Measurements from ENCODE around the gene CASTOR2. TPM values are rescaled to one million over a fixed set of nuclear protein-coding genes. Genes with fewer than 3 reads are reported as not detected.
"Not testable (repeated sequence)": the region's sequence is repeated elsewhere in the genome, so short reads cannot be mapped to it uniquely, and the experiment has no call there.

Gene CASTOR2
- total RNA-seq = 10 to 100 TPM in 3 of 4 donors, 1 to 10 TPM in 1; 3.7 to 17.1 (median 11.6) TPM

- TF ChIP-seq CTCF (IDR thresholded peaks at IDR 0.05; ENCODE audit: low read depth) = not testable (repeated sequence)
Measured at GRCh38 chr7:74964511-74965119, at the start of gene CASTOR2. CASTOR2 (plus strand) TSS chr7:74964705; CDS start chr7:74964986, 281 bp downstream.

GRCh38 chr7:74993121-74993520, 28.6 kb downstream of the CASTOR2 start:
- no peak for TF ChIP-seq CTCF (IDR thresholded peaks at IDR 0.05; ENCODE audit: low read depth)

GRCh38 chr7:75010036-75010435, 45.5 kb downstream of the CASTOR2 start:
- TF ChIP-seq CTCF (IDR thresholded peaks at IDR 0.05; ENCODE audit: low read depth) = no peak

- TF ChIP-seq CTCF (IDR thresholded peaks at IDR 0.05; ENCODE audit: low read depth) = no peak
Measured at GRCh38 chr7:75017832-75018231, 53.3 kb downstream of the CASTOR2 start.

GRCh38 chr7:75018570-75019364, 54.3 kb downstream of the CASTOR2 start:
- no peak for TF ChIP-seq CTCF (IDR thresholded peaks at IDR 0.05; ENCODE audit: low read depth)

GRCh38 chr7:75019800-75020199, 55.3 kb downstream of the CASTOR2 start:
- no peak for TF ChIP-seq CTCF (IDR thresholded peaks at IDR 0.05; ENCODE audit: low read depth)

- no peak for TF ChIP-seq CTCF (IDR thresholded peaks at IDR 0.05; ENCODE audit: low read depth)
Measured at GRCh38 chr7:75024922-75025321, 60.4 kb downstream of the CASTOR2 start.

Data from subcutaneous adipose tissue (tissue), 4 donors.